ENCODE measurements around the gene VPS51.
A peak's percentile ranks its signal among the peaks of the same experiment; 100 is the strongest.

DNA sequence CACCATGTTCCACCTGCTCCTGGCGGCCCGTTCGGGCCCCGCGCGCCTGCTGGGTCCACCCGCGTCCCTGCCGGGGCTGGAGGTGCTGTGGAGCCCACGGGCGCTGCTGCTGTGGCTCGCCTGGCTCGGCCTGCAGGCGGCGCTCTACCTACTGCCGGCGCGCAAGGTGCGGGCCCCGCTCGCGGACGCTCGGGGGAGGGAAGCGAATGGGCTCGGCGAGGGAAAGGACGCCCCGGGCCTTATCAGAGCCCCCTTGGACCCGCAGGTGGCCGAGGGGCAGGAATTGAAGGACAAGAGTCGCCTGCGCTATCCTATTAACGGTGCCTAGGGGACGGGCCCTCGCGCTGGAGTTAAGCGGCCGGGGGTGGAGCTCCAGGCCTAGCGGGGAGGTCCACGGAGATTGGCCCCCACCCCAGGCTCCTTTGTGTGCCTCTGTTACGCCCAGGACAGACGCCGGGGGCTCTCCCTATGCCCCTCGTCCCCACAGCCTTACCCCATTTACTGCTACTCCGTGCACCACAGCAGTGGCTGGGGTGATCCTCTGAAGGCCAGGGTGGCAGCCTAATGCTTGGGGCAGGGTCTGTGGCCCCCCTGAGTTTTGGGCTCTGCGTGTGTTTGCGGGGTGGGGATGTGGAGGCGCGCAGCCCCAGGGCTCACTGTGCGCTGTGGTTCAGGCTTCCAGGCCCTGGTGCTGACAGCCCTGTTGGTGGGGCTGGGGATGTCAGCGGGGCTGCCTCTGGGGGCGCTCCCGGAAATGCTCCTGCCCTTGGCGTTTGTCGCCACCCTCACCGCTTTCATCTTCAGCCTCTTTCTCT, 16.7 kb downstream of the VPS51 start:
- no peak for TF ChIP-seq FOXM1 (IDR thresholded peaks at IDR 0.05; ENCODE audit: low read depth, low read length)
- no peak for TF ChIP-seq EZH2 (IDR thresholded peaks at IDR 0.05; ENCODE audit: borderline replicate concordance, control insufficient read depth, low read depth, low read length)
- TF ChIP-seq, protein P1, sequence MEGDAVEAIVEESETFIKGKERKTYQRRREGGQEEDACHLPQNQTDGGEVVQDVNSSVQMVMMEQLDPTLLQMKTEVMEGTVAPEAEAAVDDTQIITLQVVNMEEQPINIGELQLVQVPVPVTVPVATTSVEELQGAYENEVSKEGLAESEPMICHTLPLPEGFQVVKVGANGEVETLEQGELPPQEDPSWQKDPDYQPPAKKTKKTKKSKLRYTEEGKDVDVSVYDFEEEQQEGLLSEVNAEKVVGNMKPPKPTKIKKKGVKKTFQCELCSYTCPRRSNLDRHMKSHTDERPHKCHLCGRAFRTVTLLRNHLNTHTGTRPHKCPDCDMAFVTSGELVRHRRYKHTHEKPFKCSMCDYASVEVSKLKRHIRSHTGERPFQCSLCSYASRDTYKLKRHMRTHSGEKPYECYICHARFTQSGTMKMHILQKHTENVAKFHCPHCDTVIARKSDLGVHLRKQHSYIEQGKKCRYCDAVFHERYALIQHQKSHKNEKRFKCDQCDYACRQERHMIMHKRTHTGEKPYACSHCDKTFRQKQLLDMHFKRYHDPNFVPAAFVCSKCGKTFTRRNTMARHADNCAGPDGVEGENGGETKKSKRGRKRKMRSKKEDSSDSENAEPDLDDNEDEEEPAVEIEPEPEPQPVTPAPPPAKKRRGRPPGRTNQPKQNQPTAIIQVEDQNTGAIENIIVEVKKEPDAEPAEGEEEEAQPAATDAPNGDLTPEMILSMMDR (IDR thresholded peaks at IDR 0.05 in 2 of 3, conservative IDR thresholded peaks at IDR 0.05 in 1 of 3; ENCODE audit: control insufficient read depth in 2 of 3, extremely low read depth in 1 of 3, insufficient read depth in 1 of 3, low read depth in 3 of 3, low read length in 3 of 3): peak; percentile 77 to 89 (median 88)
- peak; percentile 18; the same call in 1 of the 2 replicates for TF ChIP-seq TCF12 (IDR thresholded peaks at IDR 0.05; ENCODE audit: low read depth, low read length)
- no peak for TF ChIP-seq MEF2A (IDR thresholded peaks at IDR 0.05; ENCODE audit: insufficient read depth, low read depth, low read length)
- peak; percentile 38 for TF ChIP-seq POLR2A (IDR thresholded peaks at IDR 0.05; ENCODE audit: low read depth, low read length)
- no peak for TF ChIP-seq TBL1XR1 (IDR thresholded peaks at IDR 0.05; ENCODE audit: low read depth, low read length)
- TF ChIP-seq POLR2AphosphoS5 (IDR thresholded peaks at IDR 0.05; ENCODE audit: low read length): no peak
- TF ChIP-seq TAF1 (IDR thresholded peaks at IDR 0.05; ENCODE audit: borderline replicate concordance, low read depth, low read length): no peak
- no peak for TF ChIP-seq CHD1 (IDR thresholded peaks at IDR 0.05; ENCODE audit: low read depth, low read length)
- no peak for TF ChIP-seq CHD2 (IDR thresholded peaks at IDR 0.05; ENCODE audit: borderline replicate concordance, low read depth, low read length)

Data from GM12878 (cell line).